ENCODE results near the gene REEP3.
"Not testable (repeated sequence)": the region's sequence is repeated elsewhere in the genome, so short reads cannot be mapped to it uniquely, and the experiment has no call there.

The REEP3 gene

GRCh38 chr10:63496561-63496960 lies 24.6 kb upstream of the REEP3 start:
- no peak for TF ChIP-seq CTCF (IDR thresholded peaks at IDR 0.05; ENCODE audit: low read length, missing control alignments)
- DNase-seq (ENCODE audit: low read depth) = no peak

GRCh38 chr10:63497321-63497720 lies 23.9 kb upstream of the REEP3 start:
- no peak overlapping the region for H3K4me3 ChIP-seq (replicated peaks; ENCODE audit: low read depth, low read length)
- TF ChIP-seq CTCF (IDR thresholded peaks at IDR 0.05; ENCODE audit: low read length, missing control alignments) = no peak
- no peak for DNase-seq (ENCODE audit: low read depth)

More at GRCh38 chr10:63496561-63496960, 24.6 kb upstream of the REEP3 start:
- H3K4me3 ChIP-seq (replicated peaks; ENCODE audit: low read depth, low read length) = no peak overlapping the region

GRCh38 chr10:63498665-63499064 lies 22.5 kb upstream of the REEP3 start:
- no peak for DNase-seq (ENCODE audit: low read depth)
- no peak overlapping the region for H3K4me3 ChIP-seq (replicated peaks; ENCODE audit: low read depth, low read length)
- no peak for TF ChIP-seq CTCF (IDR thresholded peaks at IDR 0.05; ENCODE audit: low read length, missing control alignments)

- not testable (repeated sequence) for DNase-seq (ENCODE audit: low read depth); H3K4me3 ChIP-seq (replicated peaks; ENCODE audit: low read depth, low read length)
These were observed 20.6 kb upstream of the REEP3 start for GRCh38 chr10:63500551-63500950.

- no peak overlapping the region for H3K4me3 ChIP-seq (replicated peaks; ENCODE audit: low read depth, low read length)
- TF ChIP-seq CTCF (IDR thresholded peaks at IDR 0.05; ENCODE audit: low read length, missing control alignments) = no peak
- no peak for DNase-seq (ENCODE audit: low read depth)
These were observed 19.2 kb upstream of the REEP3 start for GRCh38 chr10:63501954-63502353.

- TF ChIP-seq CTCF (IDR thresholded peaks at IDR 0.05; ENCODE audit: low read length, missing control alignments) = no peak
- DNase-seq (ENCODE audit: low read depth) = no peak
- H3K4me3 ChIP-seq (replicated peaks; ENCODE audit: low read depth, low read length) = no peak overlapping the region
These were observed 18.4 kb upstream of the REEP3 start for GRCh38 chr10:63502832-63503231.

- no peak for TF ChIP-seq CTCF (IDR thresholded peaks at IDR 0.05; ENCODE audit: low read length, missing control alignments)
- no peak overlapping the region for H3K4me3 ChIP-seq (replicated peaks; ENCODE audit: low read depth, low read length)
- no peak for DNase-seq (ENCODE audit: low read depth)
These were observed 17.8 kb upstream of the REEP3 start for GRCh38 chr10:63503395-63503794.
